SK-N-SH (cell line): ENCODE measurements around the gene MAP3K2. TPM values are rescaled to one million over a fixed set of nuclear protein-coding genes. Genes with fewer than 3 reads are reported as not detected.

ENCODE experiments used
- CTCF ChIA-PET: fragments of 300-600, 350-600 bp; formaldehyde crosslinking; extraction: SDS; loops from one replicate; lab custom pipeline; 2021; lab: Yijun Ruan, JAX
- POLR2A ChIA-PET: fragments of 350-600 bp; sonication (Branson Sonifier 250); formaldehyde crosslinking; extraction: SDS; loops from one replicate; lab custom pipeline; 2020; ENCODE audit warnings: antibody characterized with exemption, inconsistent platforms; lab: Yijun Ruan, JAX
- DNase-seq: peaks from one replicate; pipeline ENCODE4 v3.0.0; 2012
- H2AFZ ChIP-seq: fragments of 200-600 bp; sonication (generic); 2 replicates; pipeline ENCODE4 v1.8.1; 2016; ENCODE audit warnings: antibody characterized with exemption, mild to moderate bottlenecking, low read depth
- H3F3A ChIP-seq: fragments of 200-600 bp; sonication (generic); replicated peaks from 2 replicates; pipeline ENCODE3; 2016; ENCODE audit warnings: antibody characterized with exemption, mild to moderate bottlenecking; ENCODE audit not compliant: insufficient read depth
- H3K27ac ChIP-seq, 2 experiments: fragments of 200-500 bp in 1 of 2; fragments of 200-600 bp in 1 of 2; sonication (Bioruptor generic) in 1 of 2; sonication (generic), shearing (Covaris generic) in 1 of 2; 2 replicates each; pipeline versions ENCODE4 v1.5.1 to v1.6.1; 2014 to 2016; ENCODE audit warnings: low read depth in 2 of 2, inconsistent platforms in 1 of 2, low read length in 1 of 2, mild to moderate bottlenecking in 1 of 2, mixed read lengths in 1 of 2
- H3K27me3 ChIP-seq: fragments of 200-600 bp; sonication (generic), shearing (Covaris generic); 2 replicates; pipeline ENCODE4 v1.6.1; 2016; ENCODE audit warnings: mixed run types; ENCODE audit not compliant: insufficient read depth
- H3K36me3 ChIP-seq, 2 experiments: fragments of 200-500 bp in 1 of 2; fragments of 200-600 bp in 1 of 2; sonication (Bioruptor generic) in 1 of 2; sonication (generic) in 1 of 2; replicated peaks in 1 of 2; 2 replicates each; pipeline versions ENCODE3 to v1.5.1; 2014 to 2016; ENCODE audit warnings: low read length in 1 of 2, mild to moderate bottlenecking in 1 of 2; ENCODE audit not compliant: insufficient read depth in 2 of 2, control insufficient read depth in 1 of 2
- H3K4me1 ChIP-seq, 2 experiments: fragments of 200-500 bp in 1 of 2; fragments of 200-600 bp in 1 of 2; sonication (Bioruptor generic) in 1 of 2; sonication (generic), shearing (Covaris generic) in 1 of 2; 2 replicates each; pipeline versions ENCODE4 v1.5.1 to v1.6.1; 2014 to 2016; ENCODE audit warnings: low read depth in 1 of 2, low read length in 1 of 2, mixed run types in 1 of 2; ENCODE audit not compliant: insufficient read depth in 2 of 2, control insufficient read depth in 1 of 2
- H3K4me2 ChIP-seq: fragments of 200-600 bp; sonication (generic), shearing (Covaris generic); 2 replicates; pipeline ENCODE4 v1.6.1; 2017; ENCODE audit warnings: mixed run types
- H3K4me3 ChIP-seq, 2 experiments: fragments of 200-500 bp in 1 of 2; fragments of 200-600 bp in 1 of 2; sonication (Bioruptor generic) in 1 of 2; sonication (generic), shearing (Covaris generic) in 1 of 2; 2 replicates each; pipeline versions ENCODE4 v1.5.1 to v1.8.1; 2014 to 2016; ENCODE audit warnings: low read depth in 2 of 2, inconsistent platforms in 1 of 2, low read length in 1 of 2, mild to moderate bottlenecking in 1 of 2, mixed read lengths in 1 of 2, moderate library complexity in 1 of 2
- H3K79me2 ChIP-seq: fragments of 200-600 bp; sonication (generic); 2 replicates; pipeline ENCODE4 v1.8.1; 2017; ENCODE audit warnings: mild to moderate bottlenecking; ENCODE audit not compliant: insufficient read depth
- H3K9ac ChIP-seq: fragments of 200-600 bp; sonication (generic); 2 replicates; pipeline ENCODE4 v1.6.1; 2017; ENCODE audit warnings: mixed run types
- H3K9me2 ChIP-seq: fragments of 200-600 bp; sonication (generic); 2 replicates; pipeline ENCODE4 v1.6.1; 2017; ENCODE audit warnings: mixed run types
- H3K9me3 ChIP-seq: fragments of 200-600 bp; sonication (generic); 2 replicates; pipeline ENCODE4 v1.6.1; 2017; ENCODE audit warnings: mixed run types, mild to moderate bottlenecking, moderate library complexity
- H4K20me1 ChIP-seq: fragments of 200-600 bp; sonication (generic); 2 replicates; pipeline ENCODE4 v1.6.1; 2017; ENCODE audit warnings: mild to moderate bottlenecking, mixed run types; ENCODE audit not compliant: insufficient read depth
- CHD2 ChIP-seq: fragments of 150-350 bp; IDR thresholded peaks from 2 replicates; pipeline ENCODE4 v1.6.1; 2018; ENCODE audit warnings: low read length; ENCODE audit not compliant: partially characterized antibody
- ELF1 ChIP-seq: IDR thresholded peaks from 2 replicates; pipeline ENCODE4 v1.4.0; 2012
- EP300 ChIP-seq, 2 experiments: IDR thresholded peaks; 2 replicates each; pipeline versions ENCODE4 v1.4.0 to v1.6.1; 2012; ENCODE audit warnings: borderline replicate concordance in 1 of 2, low read depth in 1 of 2, low read length in 1 of 2
- GABPA ChIP-seq: IDR thresholded peaks from 2 replicates; pipeline ENCODE4 v1.4.0; 2012; ENCODE audit warnings: low read depth, mild to moderate bottlenecking
- MAX ChIP-seq: IDR thresholded peaks from 2 replicates; pipeline ENCODE4 v1.4.0; 2012; ENCODE audit warnings: low read depth
- MXI1 ChIP-seq: IDR thresholded peaks from 2 replicates; pipeline ENCODE4 v1.6.1; 2012; ENCODE audit warnings: mild to moderate bottlenecking, low read depth, low read length, improper control_type of control experiment
- NRF1 ChIP-seq: IDR thresholded peaks from 2 replicates; pipeline ENCODE4 v1.6.1; 2012; ENCODE audit warnings: low read depth, mild to moderate bottlenecking, low read length
- POLR2AphosphoS5 ChIP-seq: IDR thresholded peaks from 2 replicates; pipeline ENCODE4 v1.6.1; 2012; ENCODE audit warnings: low read depth, low read length
- RXRA ChIP-seq: IDR thresholded peaks from 2 replicates; pipeline ENCODE4 v1.4.0; 2012; ENCODE audit warnings: low read depth, mild to moderate bottlenecking, borderline replicate concordance
- TAF1 ChIP-seq: IDR thresholded peaks from 2 replicates; pipeline ENCODE4 v1.6.1; 2012; ENCODE audit warnings: low read depth, mild to moderate bottlenecking, low read length, moderate library complexity, borderline replicate concordance
- YY1 ChIP-seq: IDR thresholded peaks from 2 replicates; pipeline ENCODE4 v1.4.0; 2012; ENCODE audit warnings: low read depth, mild to moderate bottlenecking
- WGBS: methylation state at CpG from one replicate; pipeline ENCODE4 v1.1.6; 2017; ENCODE audit warnings: low lambda C conversion rate; 5-methylcytosine and 5-hydroxymethylcytosine counted together
- polyA plus RNA-seq, 3 experiments: library from polyadenylated mRNA; depleted of rRNA; stranded (reverse); fragments of >200 nt; gene quantifications; 2 replicates each; pipeline ENCODE4 v1.2.3, GENCODE V29; 2012
- TF ChIP-seq, protein P1 (sequence below): IDR thresholded peaks from 2 replicates; pipeline ENCODE4 v1.4.0; 2012; ENCODE audit warnings: low read depth, borderline replicate concordance
- TF ChIP-seq, protein P2 (sequence below): fragments of 150-350 bp; IDR thresholded peaks from 2 replicates; pipeline ENCODE4 v1.6.1; 2017; ENCODE audit warnings: antibody characterized with exemption, low read length, low read depth, borderline replicate concordance

The MAP3K2 gene
- polyA plus RNA-seq, 1 of the 3 experiments (the other 2 are of a cell fraction): 2.7 TPM

DNA sequence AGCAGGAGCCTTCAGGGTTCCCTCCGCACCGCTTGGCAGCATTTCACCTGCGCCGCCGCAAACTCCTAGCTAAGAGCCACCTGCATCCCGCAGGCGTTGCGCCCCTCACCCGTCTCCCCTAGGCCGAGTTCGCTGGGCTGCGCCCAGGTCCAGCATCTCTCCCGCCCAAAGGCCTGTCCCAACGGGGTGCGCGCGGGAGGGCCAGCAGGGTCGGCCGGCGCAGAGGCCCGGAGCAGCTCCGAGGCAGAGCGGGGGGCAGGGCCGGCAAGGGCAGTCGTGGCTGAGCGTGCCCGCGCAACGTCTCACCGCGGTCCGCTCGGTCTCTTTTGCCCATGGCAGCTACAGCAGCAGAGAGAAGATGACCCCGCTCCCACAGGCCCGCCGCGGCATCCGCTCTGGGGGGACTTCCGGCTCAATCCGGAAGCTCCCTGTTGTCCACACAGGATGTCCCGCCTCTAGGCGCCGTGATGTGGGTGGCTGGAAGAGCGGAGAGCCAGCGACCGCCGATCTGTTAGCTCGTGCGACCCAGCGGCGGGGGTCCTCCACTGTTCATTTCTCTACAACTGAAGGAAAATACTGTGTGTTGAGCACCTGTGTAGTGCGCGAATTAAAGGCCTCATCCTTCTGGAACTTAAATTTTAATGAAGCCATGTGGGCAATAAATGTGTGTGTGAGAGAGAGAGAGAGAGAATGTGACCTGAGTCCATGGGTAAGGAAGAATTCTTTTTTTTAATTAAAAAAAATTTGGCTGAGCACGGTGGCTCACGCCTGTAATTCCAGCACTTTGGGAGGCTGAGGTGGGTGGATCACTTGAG, 93.8 kb downstream of the MAP3K2 start, which contains the start of gene ERCC3:
Gene ERCC3 (minus strand): TSS at position 397 of the 815 bp plus-strand sequence. CDS start 63 bp downstream, at position 334.
- peak; percentile 95 for DNase-seq
- ChIA-PET CTCF (interaction anchor here (0.7 to 3.8 kb wide), 5 partner anchors 12 to 244 kb away, joined by 3 to 14 read pairs (median 4); no protein-coding TSS in a partner anchor), POLR2A (interaction anchor here (0.6 to 1.9 kb wide), 9 partner anchors 13 to 240 kb away, joined by 3 to 7 read pairs (median 3); no protein-coding TSS in a partner anchor)
- H3K27ac ChIP-seq: peak within 1 kb of the TSS; percentile 65 to 77
- H3K9me3 ChIP-seq: no peaks in the 10 kb centered on the region
- H3K9ac ChIP-seq: peak within 1 kb of the TSS; percentile 92
- WGBS: under 1% methylated on average over 30 of the region's 55 CpGs
- H3F3A ChIP-seq: peaks cover 6% of the 10 kb centered on the region
- H4K20me1 ChIP-seq: no peaks in the 10 kb centered on the region
- no peaks in the 10 kb centered on the region for H3K27me3 ChIP-seq
- H3K4me1 ChIP-seq: peaks cover 0 to 4% of the 10 kb centered on the region in 2 experiments; a peak in 1 of 4 replicates
- peak within 1 kb of the TSS; percentile 89 for H2AFZ ChIP-seq
- H3K36me3 ChIP-seq: peaks cover 32 to 39% of the 10 kb centered on the region in 2 experiments
- peak within 1 kb of the TSS; percentile 90 for H3K4me2 ChIP-seq
- H3K4me3 ChIP-seq: peak within 1 kb of the TSS; percentile 93 to 98
- H3K9me2 ChIP-seq: no peaks in the 10 kb centered on the region
- H3K79me2 ChIP-seq: peaks cover 41% of the 10 kb centered on the region
- peak in 1 of 2 experiments; percentile 17; a peak in 1 of 4 replicates for TF ChIP-seq EP300 (IDR thresholded peaks at IDR 0.05; ENCODE audit: borderline replicate concordance in 1 of 2, low read depth in 1 of 2, low read length in 1 of 2)
- no peak for TF ChIP-seq NRF1
- peak; percentile 79; the same call in 1 of the 2 replicates for TF ChIP-seq MXI1
- TF ChIP-seq TAF1: peak; percentile 73; the same call in 1 of the 2 replicates
- TF ChIP-seq GABPA: peak; percentile 96
- peak; percentile 81 for TF ChIP-seq ELF1
- TF ChIP-seq, protein P1, sequence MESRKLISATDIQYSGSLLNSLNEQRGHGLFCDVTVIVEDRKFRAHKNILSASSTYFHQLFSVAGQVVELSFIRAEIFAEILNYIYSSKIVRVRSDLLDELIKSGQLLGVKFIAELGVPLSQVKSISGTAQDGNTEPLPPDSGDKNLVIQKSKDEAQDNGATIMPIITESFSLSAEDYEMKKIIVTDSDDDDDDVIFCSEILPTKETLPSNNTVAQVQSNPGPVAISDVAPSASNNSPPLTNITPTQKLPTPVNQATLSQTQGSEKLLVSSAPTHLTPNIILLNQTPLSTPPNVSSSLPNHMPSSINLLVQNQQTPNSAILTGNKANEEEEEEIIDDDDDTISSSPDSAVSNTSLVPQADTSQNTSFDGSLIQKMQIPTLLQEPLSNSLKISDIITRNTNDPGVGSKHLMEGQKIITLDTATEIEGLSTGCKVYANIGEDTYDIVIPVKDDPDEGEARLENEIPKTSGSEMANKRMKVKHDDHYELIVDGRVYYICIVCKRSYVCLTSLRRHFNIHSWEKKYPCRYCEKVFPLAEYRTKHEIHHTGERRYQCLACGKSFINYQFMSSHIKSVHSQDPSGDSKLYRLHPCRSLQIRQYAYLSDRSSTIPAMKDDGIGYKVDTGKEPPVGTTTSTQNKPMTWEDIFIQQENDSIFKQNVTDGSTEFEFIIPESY: no peak
- peak; percentile 71 for TF ChIP-seq MAX
- TF ChIP-seq RXRA: no peak
- TF ChIP-seq, protein P2, sequence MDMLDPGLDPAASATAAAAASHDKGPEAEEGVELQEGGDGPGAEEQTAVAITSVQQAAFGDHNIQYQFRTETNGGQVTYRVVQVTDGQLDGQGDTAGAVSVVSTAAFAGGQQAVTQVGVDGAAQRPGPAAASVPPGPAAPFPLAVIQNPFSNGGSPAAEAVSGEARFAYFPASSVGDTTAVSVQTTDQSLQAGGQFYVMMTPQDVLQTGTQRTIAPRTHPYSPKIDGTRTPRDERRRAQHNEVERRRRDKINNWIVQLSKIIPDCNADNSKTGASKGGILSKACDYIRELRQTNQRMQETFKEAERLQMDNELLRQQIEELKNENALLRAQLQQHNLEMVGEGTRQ: no peak
- TF ChIP-seq CHD2: peak; percentile 38
- TF ChIP-seq YY1: peak; percentile 16; the same call in 1 of the 2 replicates
- peak; percentile 95 for TF ChIP-seq POLR2AphosphoS5
